HepG2 (cell line): ENCODE results near the gene TAF6L. TPM values are rescaled to one million over a fixed set of nuclear protein-coding genes. Genes with fewer than 3 reads are reported as not detected.
A peak's percentile ranks its signal among the peaks of the same experiment; 100 is the strongest.

Source experiments
- ATF1 ChIP-seq: IDR thresholded peaks from 2 replicates; pipeline ENCODE4 v1.6.1; 2016; ENCODE audit warnings: mild to moderate bottlenecking, control low read depth
- CEBPZ ChIP-seq: IDR thresholded peaks from 2 replicates; pipeline ENCODE4 v1.6.1; 2012; ENCODE audit warnings: low read length, improper control_type of control experiment
- FOSL2 ChIP-seq: sonication (generic); formaldehyde crosslinking; IDR thresholded peaks from 2 replicates; pipeline ENCODE4 v1.4.0; 2020; ENCODE audit warnings: missing genetic modification reagents
- FOXA1 ChIP-seq, 2 experiments: fragments of 450-650 bp in 1 of 2; sonication (generic) in 1 of 2; formaldehyde crosslinking in 1 of 2; IDR thresholded peaks; 2 replicates each; pipeline versions ENCODE4 v1.4.0 to v1.6.1; 2016 to 2020; ENCODE audit warnings: missing genetic modification reagents in 1 of 2
- HOMEZ ChIP-seq: IDR thresholded peaks from 2 replicates; pipeline ENCODE4 v1.6.1; 2016; ENCODE audit warnings: low read depth
- JUNB ChIP-seq: sonication (generic); formaldehyde crosslinking; IDR thresholded peaks from 2 replicates; pipeline ENCODE4 v1.8.0; 2022; ENCODE audit warnings: missing genetic modification reagents, mild to moderate bottlenecking, borderline replicate concordance
- KLF11 ChIP-seq: IDR thresholded peaks from 2 replicates; pipeline ENCODE4 v1.6.1; 2016; ENCODE audit warnings: missing compliant biosample characterization
- MEIS1 ChIP-seq: sonication (generic); formaldehyde crosslinking; IDR thresholded peaks from 2 replicates; pipeline ENCODE4 v1.9.0; 2021; ENCODE audit warnings: mild to moderate bottlenecking, missing genetic modification reagents, moderate library complexity, borderline replicate concordance
- NCOA5 ChIP-seq: sonication (generic); formaldehyde crosslinking; IDR thresholded peaks from 2 replicates; pipeline ENCODE4 v1.4.0; 2020; ENCODE audit warnings: missing genetic modification reagents
- NFKB2 ChIP-seq: sonication (generic); formaldehyde crosslinking; IDR thresholded peaks from 2 replicates; pipeline ENCODE4 v1.4.0; 2020; ENCODE audit warnings: missing genetic modification reagents, borderline replicate concordance
- POLR2G ChIP-seq: fragments of 200-400 bp; formaldehyde crosslinking; IDR thresholded peaks from 2 replicates; pipeline ENCODE4 v1.6.1; 2018; ENCODE audit warnings: mild to moderate bottlenecking, low read depth, low read length, moderate library complexity
- SP4 ChIP-seq: sonication (generic); formaldehyde crosslinking; IDR thresholded peaks from 2 replicates; pipeline ENCODE4 v1.8.1; 2023; ENCODE audit warnings: mild to moderate bottlenecking, missing genetic modification reagents
- SP5 ChIP-seq: IDR thresholded peaks from 2 replicates; pipeline ENCODE4 v1.6.1; 2016; ENCODE audit warnings: low read depth, borderline replicate concordance
- SUZ12 ChIP-seq: fragments of 150-350 bp; IDR thresholded peaks from 2 replicates; pipeline ENCODE4 v1.6.1; 2014; ENCODE audit warnings: low read depth, low read length
- TEAD3 ChIP-seq: optimal IDR thresholded peaks from 2 replicates; pipeline ENCODE3; 2016; ENCODE audit warnings: borderline replicate concordance
- ZBTB8A ChIP-seq: sonication (generic); formaldehyde crosslinking; IDR thresholded peaks from 2 replicates; pipeline ENCODE4 v1.4.0; 2020; ENCODE audit warnings: mild to moderate bottlenecking, low read depth, missing genetic modification reagents, borderline replicate concordance
- ZC3H4 ChIP-seq: sonication (generic); formaldehyde crosslinking; IDR thresholded peaks from 2 replicates; pipeline ENCODE4 v1.4.0; 2020; ENCODE audit warnings: missing genetic modification reagents, borderline replicate concordance
- ZFYVE20 ChIP-seq: sonication (generic); formaldehyde crosslinking; IDR thresholded peaks from 2 replicates; pipeline ENCODE4 v1.8.0; 2023; ENCODE audit warnings: low read depth, mild to moderate bottlenecking, moderate library complexity, missing genetic modification reagents, borderline replicate concordance
- ZNF10 ChIP-seq: sonication (generic); formaldehyde crosslinking; IDR thresholded peaks from 2 replicates; pipeline ENCODE4 v1.4.0; 2020; ENCODE audit warnings: mild to moderate bottlenecking, low read depth, missing genetic modification reagents, borderline replicate concordance
- ZNF232 ChIP-seq: sonication (generic); formaldehyde crosslinking; IDR thresholded peaks from 2 replicates; pipeline ENCODE4 v1.4.0; 2020; ENCODE audit warnings: missing genetic modification reagents, borderline replicate concordance
- ZNF251 ChIP-seq: sonication (generic); formaldehyde crosslinking; IDR thresholded peaks from 2 replicates; pipeline ENCODE4 v1.9.0; 2021; ENCODE audit warnings: mild to moderate bottlenecking, missing genetic modification reagents
- ZNF333 ChIP-seq: sonication (generic); formaldehyde crosslinking; IDR thresholded peaks from 2 replicates; pipeline ENCODE4 v1.4.0; 2020; ENCODE audit warnings: mild to moderate bottlenecking, missing genetic modification reagents, borderline replicate concordance
- ZNF383 ChIP-seq: sonication (generic); formaldehyde crosslinking; IDR thresholded peaks from 2 replicates; pipeline ENCODE4 v1.4.0; 2020; ENCODE audit warnings: missing genetic modification reagents, mild to moderate bottlenecking, borderline replicate concordance
- ZNF546 ChIP-seq: sonication (generic); formaldehyde crosslinking; conservative IDR thresholded peaks from 2 replicates; pipeline ENCODE4 v1.8.1; 2023; ENCODE audit warnings: mild to moderate bottlenecking, missing genetic modification reagents
- ZNF589 ChIP-seq: sonication (generic); formaldehyde crosslinking; conservative IDR thresholded peaks from 2 replicates; pipeline ENCODE4 v1.8.0; 2022; ENCODE audit warnings: mild to moderate bottlenecking, moderate library complexity, missing genetic modification reagents
- ZNF883 ChIP-seq: sonication (generic); formaldehyde crosslinking; IDR thresholded peaks from 2 replicates; pipeline ENCODE4 v1.5.1; 2020; ENCODE audit warnings: mild to moderate bottlenecking, missing genetic modification reagents; ENCODE audit errors: not compliant biosample characterization
- polyA plus RNA-seq, 8 experiments: library from polyadenylated mRNA; depleted of rRNA in 3 of 8; stranded (reverse) in 7 of 8; unstranded in 1 of 8; fragments of >200 nt; fragmentation: Illumina TruSeq in 4 of 8; extraction: Trizol in 4 of 8; gene quantifications; 2 replicates each; pipeline versions ENCODE4 v1.2.1 to v1.2.3, GENCODE V29; 2011 to 2016; ENCODE audit warnings: low read depth in 4 of 8, missing spikeins in 1 of 8, mixed read lengths in 1 of 8; ENCODE audit not compliant: insufficient read depth in 1 of 8
- total RNA-seq, 5 experiments: library from RNA; depleted of rRNA; stranded (reverse); fragments of >200 nt; fragmentation: Illumina TruSeq; extraction: Trizol; gene quantifications; 2 replicates each; pipeline ENCODE4 v1.2.3, GENCODE V29; 2016; ENCODE audit warnings: low read depth in 1 of 5

TAF6L gene
- total and polyA plus RNA-seq, 2 of the 13 experiments (the other 11 are each of a cell fraction or from before 2014, with no cell fraction given), result 12.6 to 19.4 TPM

- TF ChIP-seq ATF1, result peak; percentile 90
- TF ChIP-seq POLR2G, result peak; percentile 98
- peak; percentile 22 for TF ChIP-seq TEAD3
- peak; percentile 57 for TF ChIP-seq ZNF232 (CRISPR knock-in tag)
- no peak; the same call in 1 of the 2 replicates for TF ChIP-seq HOMEZ (CRISPR knock-in tag)
- no peak for TF ChIP-seq ZNF10 (CRISPR knock-in tag)
- peak; percentile 66; the same call in 1 of the 2 replicates for TF ChIP-seq ZFYVE20 (CRISPR knock-in tag)
- no peak for TF ChIP-seq FOXA1 (IDR thresholded peaks at IDR 0.05)
- TF ChIP-seq FOXA1 (CRISPR knock-in tag; IDR thresholded peaks at IDR 0.05), result peak; percentile 74
- peak; percentile 82 for TF ChIP-seq SP5 (CRISPR knock-in tag)
- no peak for TF ChIP-seq SUZ12
- TF ChIP-seq ZNF589 (CRISPR knock-in tag), result no peak
- peak; percentile 47; the same call in 1 of the 2 replicates for TF ChIP-seq ZNF333 (CRISPR knock-in tag)
- TF ChIP-seq KLF11 (CRISPR knock-in tag), result peak; percentile 66; the same call in 1 of the 2 replicates
- TF ChIP-seq SP4 (CRISPR knock-in tag), result peak; percentile 94
- TF ChIP-seq JUNB (CRISPR knock-in tag), result no peak
- TF ChIP-seq NFKB2 (CRISPR knock-in tag), result peak; percentile 88; the same call in 1 of the 2 replicates
- no peak for TF ChIP-seq CEBPZ
- peak; percentile 53; the same call in 1 of the 2 replicates for TF ChIP-seq ZNF251 (CRISPR knock-in tag)
- peak; percentile 86 for TF ChIP-seq ZNF883 (CRISPR knock-in tag)
- peak; percentile 84; the same call in 1 of the 2 replicates for TF ChIP-seq ZNF383 (CRISPR knock-in tag)
- TF ChIP-seq ZBTB8A, result peak; percentile 58; the same call in 1 of the 2 replicates
- TF ChIP-seq ZC3H4 (CRISPR knock-in tag), result no peak
- TF ChIP-seq FOSL2, result peak; percentile 84
- TF ChIP-seq ZNF546, result 0 out of 2 replicates have a peak, but pooled peaks have one; percentile 33
- TF ChIP-seq MEIS1 (CRISPR knock-in tag), result peak; percentile 88; the same call in 1 of the 2 replicates
- TF ChIP-seq NCOA5 (CRISPR knock-in tag), result no peak
Measured at GRCh38 chr11:62787005-62787759, 16.0 kb downstream of the TAF6L start, which contains the start of gene TMEM179B (continued).
